Erythroblast (primary cell): Measurements from ENCODE around the gene NME8.

Source experiments
- GATA1 ChIP-seq: IDR thresholded peaks from 2 replicates; pipeline ENCODE4 v1.6.1; 2011; ENCODE audit warnings: low read depth, mild to moderate bottlenecking, control low read depth, low read length, moderate library complexity
- POLR2A ChIP-seq: IDR thresholded peaks from 2 replicates; pipeline ENCODE4 v1.6.1; 2011; ENCODE audit warnings: mild to moderate bottlenecking, low read length

GRCh38 chr7:37894671-37895070 is 46.3 kb downstream of the NME8 start:
- TF ChIP-seq POLR2A (no peak), GATA1 (no peak)
